Sigmoid colon (tissue), 7 donors: ENCODE data around the gene IGSF21. TPM values are rescaled to one million over a fixed set of nuclear protein-coding genes. Genes with fewer than 3 reads are reported as not detected.
"Not testable (repeated sequence)": the region's sequence is repeated elsewhere in the genome, so short reads cannot be mapped to it uniquely, and the experiment has no call there.

Experiments used
- DNase-seq: peaks from one replicate; pipeline ENCODE4 v3.0.0-alpha.2; 2019
- H3K27ac ChIP-seq, 4 donors: fragments of 200-600 bp; sonication (generic); one replicate each; pipeline ENCODE4 v1.5.1; 2016 to 2019; ENCODE audit warnings: mild to moderate bottlenecking in 1 of 4
- H3K27me3 ChIP-seq, 3 donors: fragments of 200-600 bp; sonication (generic); one replicate each; pipeline ENCODE4 v1.5.1; 2019; ENCODE audit warnings: mild to moderate bottlenecking in 1 of 3
- H3K36me3 ChIP-seq, 4 donors: fragments of 200-600 bp; sonication (generic); one replicate each; pipeline ENCODE4 v1.5.1; 2016 to 2019
- H3K4me1 ChIP-seq, 4 donors: fragments of 200-600 bp; sonication (generic); one replicate each; pipeline ENCODE4 v1.5.1; 2017 to 2019
- H3K4me3 ChIP-seq, 4 donors: fragments of 200-600 bp; sonication (generic); one replicate each; pipeline ENCODE4 v1.5.1; 2017 to 2019; ENCODE audit warnings: mild to moderate bottlenecking in 2 of 4, moderate library complexity in 1 of 4
- H3K9me3 ChIP-seq, 4 donors: fragments of 200-600 bp in 3 of 4; sonication (generic) in 3 of 4; one replicate each; pipeline versions ENCODE4 v1.5.1 to v1.6.1; 2013 to 2019
- CTCF ChIP-seq, 4 experiments: fragments of 450-650 bp in 3 of 4; fragments of 200-600 bp in 1 of 4; IDR thresholded peaks; one replicate each; pipeline ENCODE4 v1.5.1; 2016 to 2019; ENCODE audit warnings: antibody characterized with exemption in 4 of 4, mild to moderate bottlenecking in 3 of 4, moderate library complexity in 2 of 4
- EP300 ChIP-seq, 4 donors: sonication (generic); formaldehyde crosslinking; IDR thresholded peaks; one replicate each; pipeline ENCODE4 v1.6.1; 2017; ENCODE audit warnings: antibody characterized with exemption in 4 of 4
- POLR2A ChIP-seq, 2 donors: fragments of 450-650 bp; IDR thresholded peaks; one replicate each; pipeline ENCODE4 v1.6.1; 2016; ENCODE audit warnings: antibody characterized with exemption in 2 of 2, mild to moderate bottlenecking in 2 of 2, moderate library complexity in 2 of 2
- POLR2AphosphoS5 ChIP-seq, 4 donors: sonication (generic); formaldehyde crosslinking; IDR thresholded peaks; one replicate each; pipeline ENCODE4 v1.6.1; 2017; ENCODE audit warnings: antibody characterized with exemption in 4 of 4
- WGBS, 2 donors: extraction: QIAGEN DNeasy Blood & Tissue Kit; methylation state at CpG; one replicate each; pipeline ENCODE4 v1.1.7; 2013; 5-methylcytosine and 5-hydroxymethylcytosine counted together
- intact Hi-C: fragments of 100-400 bp; cut with DNase I; formaldehyde crosslinking; loops from one replicate; pipeline ENCODE4 v1.15.1; 2023
- polyA plus RNA-seq, 3 donors: library from polyadenylated mRNA; stranded (reverse); fragments of 200-250 nt; gene quantifications; one replicate each; pipeline ENCODE4 v1.2.3, GENCODE V29; 2013
- total RNA-seq, 4 donors: library from RNA; depleted of rRNA; stranded (reverse); fragments of >200 nt; gene quantifications; one replicate each; pipeline ENCODE4 v1.1.0, GENCODE V29; 2016
- donor health status: healthy with polysubstance abuse.
- donor health status: Bipolar disorder and iron deficiency.
- donor health status: healthy.

Gene IGSF21
- total and polyA plus RNA-seq, 7 donors: 0.55 to 2.6 (median 1.1) TPM; not detected in 2

- Histone ChIP-seq H3K4me3 (no peak overlapping the region), H3K9me3 (no peaks in the 10 kb centered on the region), H3K4me1 (no peaks in the 10 kb centered on the region), H3K36me3 (no peaks in the 10 kb centered on the region), H3K27ac (no peak overlapping the region), H3K27me3 (peaks cover 0 to 10% (median 8%) of the 10 kb centered on the region in 3 donors)
- TF ChIP-seq EP300 (IDR thresholded peaks at IDR 0.05): no peak
- no peak for TF ChIP-seq POLR2AphosphoS5 (IDR thresholded peaks at IDR 0.05)
- TF ChIP-seq POLR2A (IDR thresholded peaks at IDR 0.05): no peak
- TF ChIP-seq CTCF (IDR thresholded peaks at IDR 0.05): no peak
- DNase-seq: no peak
- 73 to 75% methylated on average over 9 of the region's 9 CpGs for WGBS, 2 donors
- intact Hi-C loops: no loop called here
These were observed 254.6 kb downstream of the IGSF21 start for GRCh38 chr1:18362150-18362549.

GRCh38 chr1:18363436-18363835 is 255.8 kb downstream of the IGSF21 start:
- no peak for DNase-seq
- Histone ChIP-seq H3K4me3 (no peak overlapping the region), H3K36me3 (no peaks in the 10 kb centered on the region), H3K27ac (no peak overlapping the region), H3K27me3 (peaks cover 0 to 10% (median 8%) of the 10 kb centered on the region in 3 donors), H3K4me1 (no peaks in the 10 kb centered on the region), H3K9me3 (no peaks in the 10 kb centered on the region)
- TF ChIP-seq POLR2A (IDR thresholded peaks at IDR 0.05) (no peak), POLR2AphosphoS5 (IDR thresholded peaks at IDR 0.05) (no peak), EP300 (IDR thresholded peaks at IDR 0.05) (no peak), CTCF (IDR thresholded peaks at IDR 0.05) (no peak)
- intact Hi-C loops: no loop called here
- WGBS, 2 donors: 84 to 87% methylated on average over 3 of the region's 3 CpGs

GRCh38 chr1:18365099-18365705 is 257.6 kb downstream of the IGSF21 start:
- Histone ChIP-seq H3K27me3 (peaks cover 0 to 10% (median 8%) of the 10 kb centered on the region in 3 donors), H3K9me3 (no peaks in the 10 kb centered on the region), H3K27ac (no peak overlapping the region), H3K4me1 (no peaks in the 10 kb centered on the region), H3K36me3 (no peaks in the 10 kb centered on the region), H3K4me3 (no peak overlapping the region)
- DNase-seq: no peak
- TF ChIP-seq EP300 (IDR thresholded peaks at IDR 0.05) (no peak), POLR2AphosphoS5 (IDR thresholded peaks at IDR 0.05) (no peak), POLR2A (IDR thresholded peaks at IDR 0.05) (no peak), CTCF (IDR thresholded peaks at IDR 0.05) (no peak)
- intact Hi-C loops: no loop called here
- WGBS, 2 donors: 90 to 91% methylated on average over 31 of the region's 31 CpGs

GRCh38 chr1:18372505-18372904 is 264.9 kb downstream of the IGSF21 start:
- H3K27me3 ChIP-seq, H3K36me3 ChIP-seq, DNase-seq, H3K4me3 ChIP-seq, H3K27ac ChIP-seq, H3K9me3 ChIP-seq, H3K4me1 ChIP-seq, intact Hi-C loops: not testable (repeated sequence)

GRCh38 chr1:18373151-18373550 is 265.6 kb downstream of the IGSF21 start:
- no peaks in the 10 kb centered on the region for H3K4me1 ChIP-seq
- no peak overlapping the region for H3K4me3 ChIP-seq
- H3K9me3 ChIP-seq: no peaks in the 10 kb centered on the region
- no peak overlapping the region for H3K27ac ChIP-seq
- 80 to 85% methylated on average over 6 of the region's 6 CpGs for WGBS, 2 donors
- no peak for TF ChIP-seq EP300 (IDR thresholded peaks at IDR 0.05)
- no peak for TF ChIP-seq CTCF (IDR thresholded peaks at IDR 0.05)
- DNase-seq: no peak
- no peaks in the 10 kb centered on the region for H3K36me3 ChIP-seq
- intact Hi-C loops: no loop called here
- peaks cover 0 to 4% (median 0%) of the 10 kb centered on the region in 3 donors for H3K27me3 ChIP-seq
